SK-N-SH (cell line): Measurements from ENCODE around the gene KLF3. TPM values are rescaled to one million over a fixed set of nuclear protein-coding genes. Genes with fewer than 3 reads are reported as not detected.
A peak's percentile ranks its signal among the peaks of the same experiment; 100 is the strongest.

Source experiments
- CTCF ChIA-PET: fragments of 300-600, 350-600 bp; formaldehyde crosslinking; extraction: SDS; loops from one replicate; lab custom pipeline; 2021; lab: Yijun Ruan, JAX
- POLR2A ChIA-PET: fragments of 350-600 bp; sonication (Branson Sonifier 250); formaldehyde crosslinking; extraction: SDS; loops from one replicate; lab custom pipeline; 2020; ENCODE audit warnings: antibody characterized with exemption, inconsistent platforms; lab: Yijun Ruan, JAX
- DNase-seq: peaks from one replicate; pipeline ENCODE4 v3.0.0; 2012
- H2AFZ ChIP-seq: fragments of 200-600 bp; sonication (generic); 2 replicates; pipeline ENCODE4 v1.8.1; 2016; ENCODE audit warnings: antibody characterized with exemption, mild to moderate bottlenecking, low read depth
- H3F3A ChIP-seq: fragments of 200-600 bp; sonication (generic); replicated peaks from 2 replicates; pipeline ENCODE3; 2016; ENCODE audit warnings: antibody characterized with exemption, mild to moderate bottlenecking; ENCODE audit not compliant: insufficient read depth
- H3K27ac ChIP-seq, 2 experiments: fragments of 200-500 bp in 1 of 2; fragments of 200-600 bp in 1 of 2; sonication (Bioruptor generic) in 1 of 2; sonication (generic), shearing (Covaris generic) in 1 of 2; 2 replicates each; pipeline versions ENCODE4 v1.5.1 to v1.6.1; 2014 to 2016; ENCODE audit warnings: low read depth in 2 of 2, inconsistent platforms in 1 of 2, low read length in 1 of 2, mild to moderate bottlenecking in 1 of 2, mixed read lengths in 1 of 2
- H3K27me3 ChIP-seq: fragments of 200-600 bp; sonication (generic), shearing (Covaris generic); 2 replicates; pipeline ENCODE4 v1.6.1; 2016; ENCODE audit warnings: mixed run types; ENCODE audit not compliant: insufficient read depth
- H3K36me3 ChIP-seq, 2 experiments: fragments of 200-500 bp in 1 of 2; fragments of 200-600 bp in 1 of 2; sonication (Bioruptor generic) in 1 of 2; sonication (generic) in 1 of 2; replicated peaks in 1 of 2; 2 replicates each; pipeline versions ENCODE3 to v1.5.1; 2014 to 2016; ENCODE audit warnings: low read length in 1 of 2, mild to moderate bottlenecking in 1 of 2; ENCODE audit not compliant: insufficient read depth in 2 of 2, control insufficient read depth in 1 of 2
- H3K4me1 ChIP-seq, 2 experiments: fragments of 200-500 bp in 1 of 2; fragments of 200-600 bp in 1 of 2; sonication (Bioruptor generic) in 1 of 2; sonication (generic), shearing (Covaris generic) in 1 of 2; 2 replicates each; pipeline versions ENCODE4 v1.5.1 to v1.6.1; 2014 to 2016; ENCODE audit warnings: low read depth in 1 of 2, low read length in 1 of 2, mixed run types in 1 of 2; ENCODE audit not compliant: insufficient read depth in 2 of 2, control insufficient read depth in 1 of 2
- H3K4me2 ChIP-seq: fragments of 200-600 bp; sonication (generic), shearing (Covaris generic); 2 replicates; pipeline ENCODE4 v1.6.1; 2017; ENCODE audit warnings: mixed run types
- H3K4me3 ChIP-seq, 2 experiments: fragments of 200-500 bp in 1 of 2; fragments of 200-600 bp in 1 of 2; sonication (Bioruptor generic) in 1 of 2; sonication (generic), shearing (Covaris generic) in 1 of 2; 2 replicates each; pipeline versions ENCODE4 v1.5.1 to v1.8.1; 2014 to 2016; ENCODE audit warnings: low read depth in 2 of 2, inconsistent platforms in 1 of 2, low read length in 1 of 2, mild to moderate bottlenecking in 1 of 2, mixed read lengths in 1 of 2, moderate library complexity in 1 of 2
- H3K79me2 ChIP-seq: fragments of 200-600 bp; sonication (generic); 2 replicates; pipeline ENCODE4 v1.8.1; 2017; ENCODE audit warnings: mild to moderate bottlenecking; ENCODE audit not compliant: insufficient read depth
- H3K9ac ChIP-seq: fragments of 200-600 bp; sonication (generic); 2 replicates; pipeline ENCODE4 v1.6.1; 2017; ENCODE audit warnings: mixed run types
- H3K9me2 ChIP-seq: fragments of 200-600 bp; sonication (generic); 2 replicates; pipeline ENCODE4 v1.6.1; 2017; ENCODE audit warnings: mixed run types
- H3K9me3 ChIP-seq: fragments of 200-600 bp; sonication (generic); 2 replicates; pipeline ENCODE4 v1.6.1; 2017; ENCODE audit warnings: mixed run types, mild to moderate bottlenecking, moderate library complexity
- H4K20me1 ChIP-seq: fragments of 200-600 bp; sonication (generic); 2 replicates; pipeline ENCODE4 v1.6.1; 2017; ENCODE audit warnings: mild to moderate bottlenecking, mixed run types; ENCODE audit not compliant: insufficient read depth
- CHD2 ChIP-seq: fragments of 150-350 bp; IDR thresholded peaks from 2 replicates; pipeline ENCODE4 v1.6.1; 2018; ENCODE audit warnings: low read length; ENCODE audit not compliant: partially characterized antibody
- EP300 ChIP-seq, 2 experiments: IDR thresholded peaks; 2 replicates each; pipeline versions ENCODE4 v1.4.0 to v1.6.1; 2012; ENCODE audit warnings: borderline replicate concordance in 1 of 2, low read depth in 1 of 2, low read length in 1 of 2
- EZH2phosphoT487 ChIP-seq: fragments of 200-600 bp; sonication (generic); IDR thresholded peaks from 2 replicates; pipeline ENCODE4 v1.6.1; 2017; ENCODE audit warnings: low read depth, mixed run types, mild to moderate bottlenecking, antibody characterized with exemption, moderate library complexity, borderline replicate concordance
- FOXJ3 ChIP-seq: sonication (generic); formaldehyde crosslinking; IDR thresholded peaks from 2 replicates; pipeline ENCODE4 v1.5.1; 2020; ENCODE audit warnings: mild to moderate bottlenecking, missing genetic modification reagents
- FOXM1 ChIP-seq: IDR thresholded peaks from 2 replicates; pipeline ENCODE4 v1.4.0; 2012; ENCODE audit warnings: low read depth, mild to moderate bottlenecking
- GABPA ChIP-seq: IDR thresholded peaks from 2 replicates; pipeline ENCODE4 v1.4.0; 2012; ENCODE audit warnings: low read depth, mild to moderate bottlenecking
- GATA2 ChIP-seq: sonication (generic); formaldehyde crosslinking; IDR thresholded peaks from 2 replicates; pipeline ENCODE4 v1.5.0; 2020; ENCODE audit warnings: mild to moderate bottlenecking, missing genetic modification reagents
- JUND ChIP-seq: IDR thresholded peaks from 2 replicates; pipeline ENCODE4 v1.4.0; 2012
- MAX ChIP-seq: IDR thresholded peaks from 2 replicates; pipeline ENCODE4 v1.4.0; 2012; ENCODE audit warnings: low read depth
- MXI1 ChIP-seq: IDR thresholded peaks from 2 replicates; pipeline ENCODE4 v1.6.1; 2012; ENCODE audit warnings: mild to moderate bottlenecking, low read depth, low read length, improper control_type of control experiment
- NRF1 ChIP-seq: IDR thresholded peaks from 2 replicates; pipeline ENCODE4 v1.6.1; 2012; ENCODE audit warnings: low read depth, mild to moderate bottlenecking, low read length
- PBX3 ChIP-seq: IDR thresholded peaks from 2 replicates; pipeline ENCODE4; 2012
- RCOR1 ChIP-seq: fragments of 150-350 bp; IDR thresholded peaks from 2 replicates; pipeline ENCODE4 v1.6.1; 2017; ENCODE audit warnings: antibody characterized with exemption, low read length
- REST ChIP-seq: IDR thresholded peaks from 2 replicates; pipeline ENCODE4 v1.6.1; 2012; ENCODE audit warnings: mild to moderate bottlenecking, low read depth, low read length, moderate library complexity
- RXRA ChIP-seq: IDR thresholded peaks from 2 replicates; pipeline ENCODE4 v1.4.0; 2012; ENCODE audit warnings: low read depth, mild to moderate bottlenecking, borderline replicate concordance
- SIN3A ChIP-seq: IDR thresholded peaks from 2 replicates; pipeline ENCODE4 v1.6.1; 2012; ENCODE audit warnings: low read depth, mild to moderate bottlenecking, low read length, moderate library complexity, borderline replicate concordance
- TCF12 ChIP-seq: IDR thresholded peaks from 2 replicates; pipeline ENCODE4 v1.4.0; 2012
- USF1 ChIP-seq: IDR thresholded peaks from 2 replicates; pipeline ENCODE4 v1.4.0; 2012; ENCODE audit warnings: low read depth, borderline replicate concordance
- WGBS: methylation state at CpG from one replicate; pipeline ENCODE4 v1.1.6; 2017; ENCODE audit warnings: low lambda C conversion rate; 5-methylcytosine and 5-hydroxymethylcytosine counted together
- polyA plus RNA-seq, 3 experiments: library from polyadenylated mRNA; depleted of rRNA; stranded (reverse); fragments of >200 nt; gene quantifications; 2 replicates each; pipeline ENCODE4 v1.2.3, GENCODE V29; 2012

The KLF3 gene
- polyA plus RNA-seq, 1 of the 3 experiments (the other 2 are of a cell fraction): 8.2 TPM

- WGBS: 67% methylated on average over 3 of the region's 3 CpGs
- DNase-seq: peak; percentile 78
- H2AFZ ChIP-seq: no peak overlapping the region
- H4K20me1 ChIP-seq: peaks cover 62% of the 10 kb centered on the region
- H3K4me3 ChIP-seq: no peak overlapping the region
- H3K36me3 ChIP-seq: peaks cover 54 to 62% of the 10 kb centered on the region in 2 experiments
- no peaks in the 10 kb centered on the region for H3F3A ChIP-seq
- no peak overlapping the region for H3K9ac ChIP-seq
- peaks cover 83% of the 10 kb centered on the region for H3K79me2 ChIP-seq
- no peak overlapping the region for H3K4me2 ChIP-seq
- TF ChIP-seq FOXM1 (no peak), RXRA (no peak), EP300 (IDR thresholded peaks at IDR 0.05; ENCODE audit: borderline replicate concordance in 1 of 2, low read depth in 1 of 2, low read length in 1 of 2) (peak in 1 of 2 experiments; percentile 56; a peak in 1 of 4 replicates), CHD2 (peak; percentile 74), MXI1 (peak; percentile 49; the same call in 1 of the 2 replicates), PBX3 (no peak), USF1 (no peak), GABPA (no peak), EZH2phosphoT487 (no peak), SIN3A (no peak), RCOR1 (peak; percentile 95), GATA2 (peak; percentile 71), MAX (no peak), TCF12 (peak; percentile 24; the same call in 1 of the 2 replicates), FOXJ3 (CRISPR knock-in tag) (no peak), JUND (no peak), REST (no peak), NRF1 (no peak)
- peaks cover 3 to 21% of the 10 kb centered on the region in 2 experiments; a peak in 3 of 4 replicates for H3K4me1 ChIP-seq
- H3K9me3 ChIP-seq: no peaks in the 10 kb centered on the region
- H3K27me3 ChIP-seq: no peaks in the 10 kb centered on the region
- POLR2A ChIA-PET: no interaction called here
- no peaks in the 10 kb centered on the region for H3K9me2 ChIP-seq
- CTCF ChIA-PET: interaction anchor here (0.7 to 3.2 kb wide), 7 partner anchors 10 to 516 kb away, joined by 3 to 14 read pairs (median 4); no protein-coding TSS in a partner anchor
- peak overlapping the region in 1 of 2 experiments; percentile 73; a peak in 3 of 4 replicates for H3K27ac ChIP-seq
These were observed 22.7 kb downstream of the KLF3 start for GRCh38 chr4:38686682-38687081.
